ENCODE data around the gene FCER2. TPM values are rescaled to one million over a fixed set of nuclear protein-coding genes. Genes with fewer than 3 reads are reported as not detected.
A peak's percentile ranks its signal among the peaks of the same experiment; 100 is the strongest.

Gene FCER2
- polyA plus RNA-seq, 2 of the 4 experiments (the other 2 are of a cell fraction), result not detected

DNA sequence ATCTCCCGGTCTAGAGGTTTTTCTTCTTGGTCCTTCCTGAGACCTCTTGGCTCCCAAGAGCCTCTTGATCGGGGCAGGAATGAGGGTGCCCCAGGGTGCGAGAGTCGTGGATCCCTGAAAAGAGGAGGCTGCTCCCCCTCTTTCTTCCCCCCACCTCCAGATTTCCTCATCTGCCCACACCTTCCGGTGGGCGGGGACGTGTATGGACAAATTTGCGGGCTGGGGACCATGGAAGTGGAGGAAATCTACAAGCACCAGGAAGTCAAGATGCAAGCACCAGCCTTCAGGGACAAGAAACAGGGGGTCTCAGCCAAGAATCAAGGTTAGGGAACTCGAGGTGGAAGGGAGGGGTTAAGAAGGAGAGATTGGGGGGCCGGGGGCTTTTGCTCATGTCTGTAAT, 25.1 kb downstream of the FCER2 start, which contains the start of gene MCEMP1:
MCEMP1 (plus strand) TSS at position 237 of the 400 bp plus-strand sequence; CDS start at position 268, 31 bp downstream.
- ChIA-PET CTCF (interaction anchor here (1.9 kb wide), 1 partner anchor 109 kb away, joined by 7 read pairs; no protein-coding TSS in a partner anchor), POLR2A (no interaction called here)
- 32% methylated on average over 7 of the region's 10 CpGs for WGBS (ENCODE audit: missing lambda C conversion rate)

DNA sequence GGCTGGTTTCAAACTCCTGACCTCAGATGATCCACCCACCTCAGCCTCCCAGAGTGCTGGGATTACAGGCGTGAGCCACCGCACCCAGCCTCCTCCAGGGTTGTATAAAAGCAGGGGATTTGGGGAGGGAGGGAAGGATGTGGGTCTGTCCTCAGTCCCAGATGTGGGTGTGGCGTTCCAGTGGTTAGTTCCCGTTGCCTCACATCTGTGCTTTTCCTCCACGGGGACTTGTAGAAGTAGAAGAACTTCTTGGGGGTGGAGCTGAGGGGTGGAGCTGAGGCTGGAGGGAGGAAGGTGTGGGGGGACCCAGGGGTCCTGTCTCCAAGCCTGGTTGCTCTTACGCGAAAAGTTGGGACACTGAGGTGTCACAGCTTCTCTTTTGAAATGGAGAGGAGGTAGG, 25.6 kb downstream of the FCER2 start:
- TF ChIP-seq JUN (IDR thresholded peaks at IDR 0.05) (no peak), RARB (CRISPR knock-in tag; IDR thresholded peaks at IDR 0.05) (no peak), GATA3 (IDR thresholded peaks at IDR 0.05; ENCODE audit: borderline replicate concordance) (no peak), POLR2A (IDR thresholded peaks at IDR 0.05; ENCODE audit: low read length) (no peak), RFX5 (IDR thresholded peaks at IDR 0.05) (no peak), NFE2L2 (conservative IDR thresholded peaks at IDR 0.05; ENCODE audit: low read length) (no peak), TFCP2L1 (CRISPR knock-in tag; IDR thresholded peaks at IDR 0.05) (no peak), POLR2AphosphoS2 (conservative IDR thresholded peaks at IDR 0.05; ENCODE audit: low read length) (no peak), MAFK (IDR thresholded peaks at IDR 0.05; ENCODE audit: partially characterized antibody) (no peak), EHF (CRISPR knock-in tag; IDR thresholded peaks at IDR 0.05) (no peak), ZC3H11A (IDR thresholded peaks at IDR 0.05) (no peak), CBX2 (IDR thresholded peaks at IDR 0.05; ENCODE audit: borderline replicate concordance, low read depth) (no peak), HOXB5 (CRISPR knock-in tag; IDR thresholded peaks at IDR 0.05) (no peak)
- TF ChIP-seq, protein P1, sequence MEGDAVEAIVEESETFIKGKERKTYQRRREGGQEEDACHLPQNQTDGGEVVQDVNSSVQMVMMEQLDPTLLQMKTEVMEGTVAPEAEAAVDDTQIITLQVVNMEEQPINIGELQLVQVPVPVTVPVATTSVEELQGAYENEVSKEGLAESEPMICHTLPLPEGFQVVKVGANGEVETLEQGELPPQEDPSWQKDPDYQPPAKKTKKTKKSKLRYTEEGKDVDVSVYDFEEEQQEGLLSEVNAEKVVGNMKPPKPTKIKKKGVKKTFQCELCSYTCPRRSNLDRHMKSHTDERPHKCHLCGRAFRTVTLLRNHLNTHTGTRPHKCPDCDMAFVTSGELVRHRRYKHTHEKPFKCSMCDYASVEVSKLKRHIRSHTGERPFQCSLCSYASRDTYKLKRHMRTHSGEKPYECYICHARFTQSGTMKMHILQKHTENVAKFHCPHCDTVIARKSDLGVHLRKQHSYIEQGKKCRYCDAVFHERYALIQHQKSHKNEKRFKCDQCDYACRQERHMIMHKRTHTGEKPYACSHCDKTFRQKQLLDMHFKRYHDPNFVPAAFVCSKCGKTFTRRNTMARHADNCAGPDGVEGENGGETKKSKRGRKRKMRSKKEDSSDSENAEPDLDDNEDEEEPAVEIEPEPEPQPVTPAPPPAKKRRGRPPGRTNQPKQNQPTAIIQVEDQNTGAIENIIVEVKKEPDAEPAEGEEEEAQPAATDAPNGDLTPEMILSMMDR (IDR thresholded peaks at IDR 0.05), result no peak
- TF ChIP-seq, protein P2, sequence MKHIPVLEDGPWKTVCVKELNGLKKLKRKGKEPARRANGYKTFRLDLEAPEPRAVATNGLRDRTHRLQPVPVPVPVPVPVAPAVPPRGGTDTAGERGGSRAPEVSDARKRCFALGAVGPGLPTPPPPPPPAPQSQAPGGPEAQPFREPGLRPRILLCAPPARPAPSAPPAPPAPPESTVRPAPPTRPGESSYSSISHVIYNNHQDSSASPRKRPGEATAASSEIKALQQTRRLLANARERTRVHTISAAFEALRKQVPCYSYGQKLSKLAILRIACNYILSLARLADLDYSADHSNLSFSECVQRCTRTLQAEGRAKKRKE (CRISPR knock-in tag; IDR thresholded peaks at IDR 0.05; ENCODE audit: low read depth), result no peak
- H3K4me2 ChIP-seq, result no peak overlapping the region
- H3K4me3 ChIP-seq, result no peak overlapping the region
- H3K4me1 ChIP-seq, result peaks cover 6% of the 10 kb centered on the region; the same call in 1 of the 3 replicates
- ChIA-PET CTCF (interaction anchor here (1.9 kb wide), 1 partner anchor 108 kb away, joined by 7 read pairs; no protein-coding TSS in a partner anchor), POLR2A (no interaction called here)
- DNase-seq (ENCODE audit: low read depth in 1 of 2, low spot score in 1 of 2) (no peak), FAIRE-seq (no peak), ATAC-seq (no peak)
- H3K27ac ChIP-seq, result no peak overlapping the region
- 50% methylated on average over 6 of the region's 7 CpGs for WGBS (ENCODE audit: missing lambda C conversion rate)
- H3K9me3 ChIP-seq, result peaks cover 5% of the 10 kb centered on the region; the same call in 1 of the 3 replicates

More for the DNA sequence above, 25.1 kb downstream of the FCER2 start, which contains the start of gene MCEMP1:
- no peak within 1 kb of the TSS for H3K27ac ChIP-seq
- DNase-seq (ENCODE audit: low read depth in 1 of 2, low spot score in 1 of 2) (no peak), FAIRE-seq (no peak), ATAC-seq (no peak)
- TF ChIP-seq FOXS1 (CRISPR knock-in tag; IDR thresholded peaks at IDR 0.05) (no peak), TFCP2L1 (CRISPR knock-in tag; IDR thresholded peaks at IDR 0.05) (no peak), EP300 (IDR thresholded peaks at IDR 0.05) (no peak), RFX5 (IDR thresholded peaks at IDR 0.05) (no peak), TP53 (CRISPR knock-in tag; IDR thresholded peaks at IDR 0.05) (no peak), HDAC2 (IDR thresholded peaks at IDR 0.05) (no peak)
- peaks cover 5% of the 10 kb centered on the region; the same call in 1 of the 3 replicates for H3K9me3 ChIP-seq
- H3K4me2 ChIP-seq, result no peak within 1 kb of the TSS
- H3K4me3 ChIP-seq, result no peak within 1 kb of the TSS
- peaks cover 7% of the 10 kb centered on the region; the same call in 2 of the 3 replicates for H3K4me1 ChIP-seq

DNA sequence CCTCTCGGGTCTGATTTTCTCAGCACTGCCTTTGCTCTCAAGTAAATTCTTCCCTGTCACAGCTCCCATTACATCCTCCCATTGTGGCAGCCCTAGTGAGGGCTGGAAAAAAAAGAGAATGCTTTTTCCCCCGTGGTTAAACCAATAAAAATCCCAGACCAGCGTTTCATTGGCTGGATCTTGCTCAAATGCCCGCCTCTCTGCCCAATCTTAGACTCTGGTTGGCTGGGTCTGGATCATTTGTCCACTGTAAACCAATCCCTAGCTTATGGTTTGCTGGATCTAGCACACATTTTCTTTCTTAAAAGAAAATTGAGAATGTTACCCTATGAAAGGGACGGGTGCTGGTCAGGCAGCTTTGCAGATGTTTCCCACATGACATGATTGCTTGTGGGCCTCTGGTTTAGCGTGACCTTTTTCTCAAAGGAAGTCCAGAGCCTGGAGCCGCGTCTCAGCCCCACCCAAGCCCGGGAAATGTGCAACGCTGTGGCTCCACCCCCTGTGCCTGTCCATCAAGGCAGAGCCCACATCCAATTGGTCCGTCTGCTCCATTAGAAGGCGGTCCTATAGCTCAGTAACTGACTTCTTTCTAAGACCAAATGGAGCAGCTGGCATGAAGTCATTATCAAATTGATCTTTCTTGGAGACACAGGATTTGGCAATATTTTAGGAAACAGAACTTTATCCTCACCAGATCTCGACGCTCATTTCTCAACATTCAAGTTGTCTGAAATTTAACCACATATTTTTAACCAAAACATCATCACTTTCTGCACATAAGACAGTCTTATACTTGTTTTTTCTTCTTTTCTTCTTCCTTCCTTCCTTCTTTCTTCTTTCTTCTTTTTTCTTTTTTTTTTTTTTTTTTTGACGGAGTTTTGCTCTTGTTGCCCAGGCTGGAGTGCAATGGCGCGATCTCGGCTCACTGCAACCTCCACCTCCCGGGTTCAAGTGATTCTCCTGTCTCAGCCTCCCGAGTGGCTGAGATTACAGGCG, 27.6 kb downstream of the FCER2 start:
- ChIA-PET POLR2A (no interaction called here), CTCF (interaction anchor here (1.0 to 1.4 kb wide), 2 partner anchors 22 to 26 kb away, joined by 3 to 4 read pairs; no protein-coding TSS in a partner anchor)
- H3K4me3 ChIP-seq, result no peak overlapping the region
- 52% methylated on average over 21 of the region's 21 CpGs for WGBS (ENCODE audit: missing lambda C conversion rate)
- H3K4me1 ChIP-seq, result peaks cover 1% of the 10 kb centered on the region; the same call in 1 of the 3 replicates
- peaks cover 5% of the 10 kb centered on the region; the same call in 1 of the 3 replicates for H3K9me3 ChIP-seq
- ATAC-seq (peak; percentile 52 to 89; a peak in 4 of 6 replicates), DNase-seq (ENCODE audit: low read depth in 1 of 2, low spot score in 1 of 2) (peak; percentile 47 to 74), FAIRE-seq (no peak)
- peak overlapping the region; percentile 26; the same call in 1 of the 3 replicates for H3K4me2 ChIP-seq
- H3K27ac ChIP-seq, result no peak overlapping the region
- TF ChIP-seq, protein P3, sequence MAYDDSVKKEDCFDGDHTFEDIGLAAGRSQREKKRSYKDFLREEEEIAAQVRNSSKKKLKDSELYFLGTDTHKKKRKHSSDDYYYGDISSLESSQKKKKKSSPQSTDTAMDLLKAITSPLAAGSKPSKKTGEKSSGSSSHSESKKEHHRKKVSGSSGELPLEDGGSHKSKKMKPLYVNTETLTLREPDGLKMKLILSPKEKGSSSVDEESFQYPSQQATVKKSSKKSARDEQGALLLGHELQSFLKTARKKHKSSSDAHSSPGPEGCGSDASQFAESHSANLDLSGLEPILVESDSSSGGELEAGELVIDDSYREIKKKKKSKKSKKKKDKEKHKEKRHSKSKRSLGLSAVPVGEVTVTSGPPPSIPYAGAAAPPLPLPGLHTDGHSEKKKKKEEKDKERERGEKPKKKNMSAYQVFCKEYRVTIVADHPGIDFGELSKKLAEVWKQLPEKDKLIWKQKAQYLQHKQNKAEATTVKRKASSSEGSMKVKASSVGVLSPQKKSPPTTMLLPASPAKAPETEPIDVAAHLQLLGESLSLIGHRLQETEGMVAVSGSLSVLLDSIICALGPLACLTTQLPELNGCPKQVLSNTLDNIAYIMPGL (CRISPR knock-in tag; IDR thresholded peaks at IDR 0.05; ENCODE audit: borderline replicate concordance), result no peak
- TF ChIP-seq, protein P4, sequence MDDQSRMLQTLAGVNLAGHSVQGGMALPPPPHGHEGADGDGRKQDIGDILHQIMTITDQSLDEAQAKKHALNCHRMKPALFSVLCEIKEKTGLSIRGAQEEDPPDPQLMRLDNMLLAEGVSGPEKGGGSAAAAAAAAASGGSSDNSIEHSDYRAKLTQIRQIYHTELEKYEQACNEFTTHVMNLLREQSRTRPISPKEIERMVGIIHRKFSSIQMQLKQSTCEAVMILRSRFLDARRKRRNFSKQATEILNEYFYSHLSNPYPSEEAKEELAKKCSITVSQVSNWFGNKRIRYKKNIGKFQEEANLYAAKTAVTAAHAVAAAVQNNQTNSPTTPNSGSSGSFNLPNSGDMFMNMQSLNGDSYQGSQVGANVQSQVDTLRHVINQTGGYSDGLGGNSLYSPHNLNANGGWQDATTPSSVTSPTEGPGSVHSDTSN (IDR thresholded peaks at IDR 0.05), result peak; percentile 78
